GDM1 (cell line): ENCODE data around the gene FAM151B.
"Not testable (repeated sequence)": the region's sequence is repeated elsewhere in the genome, so short reads cannot be mapped to it uniquely, and the experiment has no call there.

ENCODE experiments used
- DNase-seq: peaks from one replicate; lab custom pipeline; 2025; lab: John Stamatoyannopoulos, UW

FAM151B gene

DNA sequence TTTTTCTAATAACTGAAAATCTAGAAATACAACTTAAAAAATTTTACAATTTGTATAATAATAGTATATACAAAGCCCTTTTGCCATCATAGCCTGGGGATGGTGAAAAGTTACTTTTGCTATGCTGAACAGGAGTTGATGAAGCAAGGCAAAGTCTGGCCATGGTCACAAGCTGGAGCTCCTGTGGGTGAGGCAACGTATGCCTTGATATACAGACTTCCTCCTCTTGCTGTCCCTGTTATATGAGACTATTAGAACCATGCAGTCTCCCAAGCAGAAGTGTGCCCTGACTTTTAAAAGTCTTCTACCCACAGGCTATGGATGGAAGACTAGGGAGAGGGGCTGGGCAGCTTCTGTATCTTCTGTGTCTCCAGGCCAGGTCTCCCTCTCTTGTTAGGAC is 15.7 kb downstream of the FAM151B start:
- no peak for DNase-seq

DNA sequence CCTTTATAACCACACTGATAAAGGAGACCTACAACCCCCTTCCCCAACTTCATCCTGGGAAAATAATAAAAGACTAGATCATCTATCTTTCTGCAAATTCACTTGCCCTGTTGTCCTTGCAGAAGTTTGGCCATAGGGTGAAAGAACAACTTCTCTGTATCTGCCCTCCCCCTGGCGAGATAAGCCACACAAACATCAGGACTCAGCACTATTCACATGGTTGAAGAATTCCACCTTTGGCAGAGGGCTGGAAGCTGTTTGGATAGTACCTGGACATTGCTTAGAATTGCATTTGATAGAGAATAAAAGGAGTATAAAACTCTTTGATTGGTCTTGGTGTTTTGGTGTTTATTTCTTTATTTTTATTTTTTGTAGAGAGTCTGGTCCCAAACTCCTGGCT is 16.9 kb downstream of the FAM151B start:
- no peak for DNase-seq

- no peak for DNase-seq
Measured at GRCh38 chr5:80507663-80508062, 19.8 kb downstream of the FAM151B start.

DNA sequence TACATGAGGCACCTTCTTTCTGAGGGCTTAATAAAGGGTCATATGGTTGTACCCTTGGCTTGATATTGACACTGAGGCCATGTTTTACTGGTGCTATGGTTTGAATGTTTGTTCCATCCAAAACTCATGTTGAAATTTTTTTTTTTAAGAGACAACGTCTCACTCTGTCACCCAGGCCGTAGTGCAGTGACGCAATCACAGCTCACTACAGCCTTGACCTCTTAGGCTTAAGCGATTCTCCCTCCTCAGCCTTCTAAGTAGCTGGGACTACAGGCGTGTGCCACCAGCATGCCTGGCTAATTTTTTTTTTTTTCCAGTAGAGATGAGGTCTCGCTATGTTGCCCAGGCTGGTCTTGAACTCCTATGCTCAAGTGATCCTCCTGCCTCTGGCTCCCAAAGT is 20.9 kb downstream of the FAM151B start:
- DNase-seq, result no peak

GRCh38 chr5:80509362-80509761 is 21.5 kb downstream of the FAM151B start:
- no peak for DNase-seq

DNA sequence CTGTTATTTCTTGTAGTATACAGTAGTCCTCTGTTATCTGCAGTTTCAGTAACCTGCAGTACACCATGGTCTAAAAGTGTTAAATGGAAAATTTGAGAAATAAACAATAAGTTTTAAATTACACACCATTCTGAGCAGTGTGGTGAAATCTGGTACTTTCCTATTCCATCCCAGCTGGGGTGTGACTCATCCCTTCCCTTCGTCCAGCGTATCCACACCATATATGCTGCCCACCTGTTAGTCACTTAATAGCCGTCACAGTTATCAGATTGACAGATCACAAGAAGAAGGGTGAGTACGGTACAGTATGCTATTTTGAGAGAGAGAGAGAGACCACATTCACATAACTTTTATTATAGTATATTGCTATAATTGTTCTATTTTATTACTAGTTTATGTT is 28.9 kb downstream of the FAM151B start:
- DNase-seq, result no peak

GRCh38 chr5:80540691-80541090 is 52.8 kb downstream of the FAM151B start:
- no peak for DNase-seq

GRCh38 chr5:80541392-80541791 is 53.5 kb downstream of the FAM151B start:
- no peak for DNase-seq

- DNase-seq, result no peak
Measured at GRCh38 chr5:80554646-80555045, 66.7 kb downstream of the FAM151B start.

- DNase-seq, result no peak
Measured at GRCh38 chr5:80555099-80555498, 67.2 kb downstream of the FAM151B start.

DNA sequence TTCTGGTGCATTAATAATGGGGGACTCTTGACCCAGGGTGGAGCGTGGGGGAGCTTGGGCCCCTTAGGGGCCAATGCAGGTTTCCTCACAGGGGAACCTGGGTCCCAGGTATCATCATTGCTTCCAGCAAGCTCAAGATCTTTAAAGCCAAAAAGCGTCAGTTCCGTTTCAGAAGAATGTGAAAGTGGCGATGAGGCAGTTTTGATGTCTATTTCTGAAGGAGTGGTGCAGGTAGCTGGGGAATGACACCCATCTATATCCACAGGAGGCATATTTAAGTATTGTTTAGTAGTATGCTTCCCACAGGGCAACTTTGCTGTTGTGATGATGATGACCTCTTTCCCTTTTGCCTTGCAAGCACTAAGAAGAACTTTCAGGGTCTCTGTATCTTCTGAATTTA is 71.3 kb downstream of the FAM151B start:
- no peak for DNase-seq

- DNase-seq, result no peak
Measured at GRCh38 chr5:80565330-80565729, 77.4 kb downstream of the FAM151B start.

DNA sequence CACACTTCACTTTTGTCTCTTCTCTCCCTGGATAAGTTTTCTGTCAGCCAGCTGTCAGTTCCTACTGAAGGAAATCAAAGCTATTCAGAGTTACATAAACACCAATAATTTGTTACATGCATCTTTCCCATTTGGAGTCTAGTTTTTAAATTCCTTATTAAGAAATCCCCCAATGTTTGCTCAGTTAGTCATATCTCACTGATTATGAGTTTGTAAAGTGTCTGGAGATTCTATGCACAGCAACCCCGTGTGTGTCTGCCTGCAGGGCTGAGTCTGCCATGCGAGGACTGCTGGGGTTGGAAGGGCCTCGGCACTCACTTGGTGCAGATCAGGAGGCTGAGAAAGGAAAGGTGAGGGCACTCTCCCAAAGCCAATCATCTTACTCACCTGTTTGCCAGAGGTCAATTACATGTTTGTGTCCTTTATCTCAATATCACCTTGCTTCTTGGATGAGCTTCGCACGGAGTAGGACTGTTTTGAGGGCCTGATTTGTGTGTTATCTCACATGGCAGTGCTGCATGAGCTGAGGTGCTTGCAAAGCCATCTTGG is 78.9 kb downstream of the FAM151B start:
- no peak for DNase-seq

- no peak for DNase-seq
Measured at GRCh38 chr5:80568251-80568650, 80.4 kb downstream of the FAM151B start.

GRCh38 chr5:80569086-80569960 is 81.4 kb downstream of the FAM151B start:
- no peak for DNase-seq

DNA sequence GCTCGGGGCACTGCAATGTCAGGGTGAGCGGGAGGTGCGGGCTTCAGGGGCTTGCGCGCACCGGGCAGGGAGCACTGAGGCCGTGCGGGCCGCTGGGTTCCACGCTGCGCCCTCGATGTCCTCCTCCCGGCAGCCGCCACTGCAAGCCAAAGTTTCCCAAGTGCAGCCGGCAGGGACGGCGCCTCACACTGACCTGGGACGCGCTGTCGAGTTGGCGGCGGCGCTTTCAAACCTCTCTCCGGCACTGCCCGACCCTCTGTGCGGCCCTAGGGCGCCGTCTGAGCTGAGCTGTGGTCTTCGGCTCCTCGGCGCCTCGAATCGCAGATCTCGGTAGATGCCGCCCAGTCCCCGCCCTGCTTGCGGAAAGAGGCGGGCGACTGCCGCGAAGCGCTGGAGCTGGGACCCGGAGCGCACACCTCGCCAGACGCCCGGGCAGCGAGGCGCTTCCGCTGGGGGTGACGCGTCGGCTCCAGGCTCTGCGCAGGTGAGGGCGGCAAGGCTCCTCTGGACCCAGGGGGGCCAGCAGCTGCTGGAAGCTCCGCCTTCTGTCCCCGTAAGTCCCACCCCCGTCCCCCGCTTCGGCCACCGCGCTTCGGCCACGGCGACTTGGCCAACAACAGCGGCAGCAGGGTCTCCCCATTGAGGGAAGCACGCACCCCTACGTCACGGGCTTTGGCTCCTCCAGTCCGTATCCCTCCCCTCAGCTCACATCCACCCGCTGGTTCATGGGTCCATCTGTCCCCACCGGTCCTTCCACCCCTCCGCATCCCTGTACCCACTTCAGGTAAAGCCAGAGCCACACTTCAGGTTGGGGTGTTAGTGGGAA is 82.3 kb downstream of the FAM151B start, which contains the start of gene ANKRD34B:
Gene ANKRD34B, minus strand, starts transcription at position 320 of the 826 bp plus-strand sequence. CDS start 10,261 bp downstream, outside the sequence.
- no peak for DNase-seq

- DNase-seq, result no peak
Measured at GRCh38 chr5:80573062-80573461, 85.2 kb downstream of the FAM151B start.

- no peak for DNase-seq
Measured at GRCh38 chr5:80576383-80576782, 88.5 kb downstream of the FAM151B start.

DNA sequence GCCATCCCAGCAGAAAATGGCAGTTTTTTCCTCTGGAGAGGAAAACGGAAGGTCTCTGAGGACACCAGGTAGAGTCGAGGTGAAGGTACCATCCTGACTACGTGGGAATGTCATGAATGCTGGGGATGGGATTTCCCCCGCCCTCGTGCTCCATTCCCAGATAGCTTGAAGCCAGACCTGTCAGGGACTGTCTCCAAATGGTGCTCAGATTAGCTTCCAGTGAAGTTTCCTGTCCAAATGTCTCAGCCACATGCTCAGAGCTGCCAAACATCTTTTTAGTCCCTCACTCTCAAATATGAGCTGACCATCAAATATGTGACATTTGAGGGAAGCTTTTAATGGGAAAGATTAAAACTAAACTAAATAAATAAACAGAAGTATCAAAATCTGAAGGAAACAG is 89.8 kb downstream of the FAM151B start:
- DNase-seq, result no peak

DNA sequence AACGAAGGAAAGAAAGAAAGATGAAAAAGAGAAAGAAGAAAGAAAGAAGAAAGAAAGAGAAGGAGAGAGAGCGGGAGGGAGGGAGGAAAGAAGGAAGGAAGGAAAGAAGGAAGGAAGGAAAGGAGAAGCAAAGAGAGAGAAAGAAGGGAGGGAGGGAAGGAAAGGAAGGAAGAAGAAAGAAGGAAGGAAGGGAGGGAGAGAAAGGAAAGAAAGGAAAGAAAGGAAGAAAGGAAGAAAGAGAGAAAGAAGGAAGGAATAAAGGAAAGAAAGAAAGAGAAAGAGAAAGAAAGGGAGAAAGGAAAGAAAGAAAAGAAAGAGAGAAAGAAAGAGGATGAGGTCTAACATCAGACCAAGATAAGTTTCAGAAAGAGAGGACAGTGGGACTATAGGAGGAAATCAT is 91.2 kb downstream of the FAM151B start:
- no peak for DNase-seq

DNA sequence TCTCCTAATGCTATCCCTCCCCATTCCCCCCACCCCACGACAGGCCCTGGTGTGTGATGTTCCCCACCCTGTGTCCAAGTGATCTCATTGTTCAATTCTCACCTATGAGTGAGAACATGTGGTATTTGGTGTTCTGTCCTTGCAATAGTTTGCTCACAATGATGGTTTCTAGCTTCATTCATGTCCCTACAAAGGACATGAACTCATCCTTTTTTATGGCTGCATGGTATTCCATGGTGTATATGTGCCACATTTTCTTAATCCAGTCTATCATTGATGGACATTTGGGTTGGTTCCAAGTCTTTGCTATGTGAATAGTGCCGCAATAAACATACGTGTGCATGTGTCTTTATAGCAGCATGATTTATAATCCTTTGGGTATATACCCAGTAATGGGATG is 92.4 kb downstream of the FAM151B start:
- DNase-seq, result not testable (repeated sequence)

GRCh38 chr5:80584770-80585169 is 96.9 kb downstream of the FAM151B start:
- no peak for DNase-seq
